Left lung (tissue), 10 donors: ENCODE measurements around the gene ZNF268. TPM values are rescaled to one million over a fixed set of nuclear protein-coding genes. Genes with fewer than 3 reads are reported as not detected.

ENCODE experiments used
- ATAC-seq: fragments of 200-7000 bp; cut with Tn5 transposase; one replicate; pipeline ENCODE4 v1.9.1; 2020; ENCODE audit warnings: moderate library complexity
- DNase-seq, 4 donors: peaks; one replicate each; pipeline ENCODE4 v3.0.0-alpha.2; 2013 to 2020
- H3K27ac ChIP-seq, 2 donors: fragments of 200-600 bp; sonication (generic) in 1 of 2; one replicate each; pipeline versions ENCODE4 v1.5.0 to v1.8.0; 2020 to 2021
- H3K27me3 ChIP-seq, 2 donors: fragments of 200-600 bp; sonication (generic) in 1 of 2; one replicate each; pipeline versions ENCODE4 v1.5.0 to v1.8.0; 2020 to 2021
- H3K36me3 ChIP-seq, 2 donors: fragments of 200-600 bp; sonication (generic) in 1 of 2; one replicate each; pipeline versions ENCODE4 v1.5.0 to v1.8.0; 2020 to 2021
- H3K4me1 ChIP-seq, 2 donors: fragments of 200-600 bp; one replicate each; pipeline ENCODE4 v1.8.0; 2021
- H3K4me3 ChIP-seq, 2 donors: fragments of 200-600 bp; sonication (generic) in 1 of 2; one replicate each; pipeline versions ENCODE4 v1.5.0 to v1.8.0; 2020 to 2021; ENCODE audit warnings: mild to moderate bottlenecking in 1 of 2
- H3K9me3 ChIP-seq, 2 donors: fragments of 200-600 bp; sonication (generic) in 1 of 2; one replicate each; pipeline versions ENCODE4 v1.5.0 to v1.8.0; 2020 to 2021
- intact Hi-C, 2 donors: fragments of 100-400 bp; cut with DNase I; formaldehyde crosslinking; loops; one replicate each; pipeline versions ENCODE4 v1.11.2 to v1.14.2; 2022
- polyA plus RNA-seq, 6 donors: library from polyadenylated mRNA; unstranded; fragments of 120-200 nt; gene quantifications; one replicate each; pipeline ENCODE4 v1.2.1, GENCODE V29; 2013; ENCODE audit not compliant: insufficient read length in 6 of 6
- total RNA-seq, 2 donors: library from RNA; stranded (reverse); fragmentation: NEBNext Ultra II Directional; extraction: Animal tissue kit (Norgen Biotek cat#: 25700); gene quantifications; one replicate each; pipeline ENCODE4 v1.2.1, GENCODE V29; 2021
- TF ChIP-seq, protein P1 (sequence below), 2 donors: fragments of 200-600 bp; sonication (generic) in 1 of 2; IDR thresholded peaks; one replicate each; pipeline versions ENCODE4 v1.5.0 to v1.8.0; 2021; ENCODE audit warnings: antibody characterized with exemption in 2 of 2
- donor health status: DM: no; HTN: yes; CAD: no.
- donor health status: DM: no; HTN: no; CAD: no.

Gene ZNF268
- total and polyA plus RNA-seq, 8 donors, result 19.2 to 31.7 (median 26.5) TPM

DNA sequence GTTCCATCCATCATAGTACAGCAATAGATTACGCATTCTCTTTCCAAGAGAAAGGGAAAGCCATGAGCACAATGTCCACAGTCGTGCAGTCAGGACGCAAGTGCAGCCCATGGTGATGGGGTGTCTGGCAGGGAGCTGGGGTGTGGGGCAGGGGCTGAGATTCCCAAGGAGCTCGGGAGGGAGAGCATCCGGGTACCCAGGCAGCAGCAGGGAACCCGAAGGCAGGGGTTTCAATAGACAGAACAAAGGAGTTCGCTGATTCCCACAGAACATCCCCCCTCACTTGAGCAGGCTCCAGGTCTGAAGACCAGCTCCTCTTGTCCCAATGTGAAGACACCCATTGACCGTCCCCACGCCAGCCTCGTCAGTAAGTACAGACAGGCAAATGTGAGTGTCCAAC lies 40.9 kb downstream of the ZNF268 start:
- TF ChIP-seq, protein P1, sequence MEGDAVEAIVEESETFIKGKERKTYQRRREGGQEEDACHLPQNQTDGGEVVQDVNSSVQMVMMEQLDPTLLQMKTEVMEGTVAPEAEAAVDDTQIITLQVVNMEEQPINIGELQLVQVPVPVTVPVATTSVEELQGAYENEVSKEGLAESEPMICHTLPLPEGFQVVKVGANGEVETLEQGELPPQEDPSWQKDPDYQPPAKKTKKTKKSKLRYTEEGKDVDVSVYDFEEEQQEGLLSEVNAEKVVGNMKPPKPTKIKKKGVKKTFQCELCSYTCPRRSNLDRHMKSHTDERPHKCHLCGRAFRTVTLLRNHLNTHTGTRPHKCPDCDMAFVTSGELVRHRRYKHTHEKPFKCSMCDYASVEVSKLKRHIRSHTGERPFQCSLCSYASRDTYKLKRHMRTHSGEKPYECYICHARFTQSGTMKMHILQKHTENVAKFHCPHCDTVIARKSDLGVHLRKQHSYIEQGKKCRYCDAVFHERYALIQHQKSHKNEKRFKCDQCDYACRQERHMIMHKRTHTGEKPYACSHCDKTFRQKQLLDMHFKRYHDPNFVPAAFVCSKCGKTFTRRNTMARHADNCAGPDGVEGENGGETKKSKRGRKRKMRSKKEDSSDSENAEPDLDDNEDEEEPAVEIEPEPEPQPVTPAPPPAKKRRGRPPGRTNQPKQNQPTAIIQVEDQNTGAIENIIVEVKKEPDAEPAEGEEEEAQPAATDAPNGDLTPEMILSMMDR (IDR thresholded peaks at IDR 0.05), result no peak
- ATAC-seq (no peak), DNase-seq (no peak)
- no peak overlapping the region for H3K4me3 ChIP-seq
- intact Hi-C loops, result no loop called here
- H3K27me3 ChIP-seq, result no peaks in the 10 kb centered on the region
- peaks cover 0 to 91% of the 10 kb centered on the region in 2 donors for H3K9me3 ChIP-seq
- no peaks in the 10 kb centered on the region for H3K36me3 ChIP-seq
- H3K4me1 ChIP-seq, result no peaks in the 10 kb centered on the region
- H3K27ac ChIP-seq, result no peak overlapping the region

DNA sequence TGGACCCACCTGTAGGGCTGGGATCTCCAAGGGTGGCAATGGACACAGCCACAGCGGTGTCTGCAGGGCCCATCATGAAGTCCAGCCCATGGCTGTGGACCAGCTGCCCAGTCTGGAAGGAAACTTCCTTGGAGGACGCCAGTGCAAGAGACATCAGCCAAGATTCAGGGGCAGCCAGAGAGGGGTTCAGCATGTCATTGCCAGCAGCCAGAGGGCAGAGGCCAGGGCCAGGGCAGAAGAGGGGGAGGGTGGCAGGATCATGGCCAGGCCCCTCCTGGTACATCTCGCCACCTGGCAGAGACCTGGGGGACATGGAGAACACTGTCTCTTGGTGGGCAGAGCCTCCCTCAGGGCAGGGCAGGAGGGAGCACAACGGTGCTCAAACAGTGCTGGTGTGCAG lies 44.2 kb downstream of the ZNF268 start:
- DNase-seq, result no peak
- TF ChIP-seq, protein P1 (IDR thresholded peaks at IDR 0.05), result no peak
- H3K27ac ChIP-seq, result no peak overlapping the region
- H3K4me1 ChIP-seq, result no peaks in the 10 kb centered on the region
- intact Hi-C loops, result no loop called here
- peaks cover 0 to 88% of the 10 kb centered on the region in 2 donors for H3K9me3 ChIP-seq
- H3K36me3 ChIP-seq, result no peaks in the 10 kb centered on the region
- ATAC-seq, result no peak
- H3K27me3 ChIP-seq, result no peaks in the 10 kb centered on the region
- no peak overlapping the region for H3K4me3 ChIP-seq

DNA sequence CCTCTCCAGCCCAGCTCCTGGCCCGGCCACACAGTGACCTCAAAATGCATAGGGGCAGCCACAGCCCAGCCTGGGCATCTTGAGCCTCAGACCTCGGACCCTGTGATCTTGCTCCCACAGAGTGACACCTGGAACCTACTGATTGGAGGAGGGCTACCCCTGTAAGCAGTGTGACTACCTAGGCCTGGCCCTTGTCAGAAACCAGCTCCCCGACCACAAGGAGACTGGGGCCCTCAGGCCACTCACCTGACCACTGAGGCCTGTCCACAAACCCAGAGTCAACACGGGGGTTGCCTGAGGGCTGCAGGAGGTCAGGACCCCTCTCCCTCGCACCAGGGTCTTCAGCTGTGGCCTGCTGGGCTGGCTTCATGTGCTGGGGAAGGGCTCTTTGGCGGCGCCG lies 45.4 kb downstream of the ZNF268 start:
- DNase-seq (no peak), ATAC-seq (no peak)
- H3K36me3 ChIP-seq, result no peaks in the 10 kb centered on the region
- H3K27ac ChIP-seq, result no peak overlapping the region
- no peaks in the 10 kb centered on the region for H3K4me1 ChIP-seq
- H3K27me3 ChIP-seq, result no peaks in the 10 kb centered on the region
- H3K4me3 ChIP-seq, result no peak overlapping the region
- H3K9me3 ChIP-seq, result peaks cover 0 to 86% of the 10 kb centered on the region in 2 donors
- TF ChIP-seq, protein P1 (IDR thresholded peaks at IDR 0.05), result no peak
- intact Hi-C loops, result no loop called here

DNA sequence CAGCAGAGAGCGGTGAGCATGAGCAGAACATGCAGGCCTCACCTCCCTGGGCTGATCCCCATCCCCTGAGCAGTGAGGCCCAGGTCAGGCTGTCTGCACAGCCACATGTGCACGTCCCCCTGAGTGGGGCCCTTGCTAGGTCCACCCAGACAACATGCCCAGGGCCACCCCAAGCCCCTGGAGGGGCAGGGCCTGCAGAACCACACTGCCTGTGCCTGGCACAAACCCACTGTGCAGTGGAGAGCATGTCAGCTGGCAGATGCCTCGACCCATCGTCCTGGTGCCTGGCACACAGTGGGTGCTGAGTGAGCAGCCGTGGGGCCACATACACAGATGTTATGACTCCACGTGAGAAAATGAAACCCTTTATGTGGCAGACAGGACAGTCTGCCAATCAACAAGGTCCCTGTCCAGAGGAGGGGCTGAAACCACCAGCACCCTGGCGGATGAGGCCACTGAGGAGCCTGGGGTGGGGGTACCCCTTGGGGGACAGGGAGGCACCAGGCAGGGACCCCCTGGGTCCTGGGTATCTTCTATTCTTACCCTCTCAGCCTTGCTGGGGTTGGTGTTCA lies 46.1 kb downstream of the ZNF268 start:
- H3K36me3 ChIP-seq, result no peaks in the 10 kb centered on the region
- no peak overlapping the region for H3K27ac ChIP-seq
- ATAC-seq (no peak), DNase-seq (no peak)
- intact Hi-C loops, result no loop called here
- peaks cover 0 to 86% of the 10 kb centered on the region in 2 donors for H3K9me3 ChIP-seq
- H3K4me3 ChIP-seq, result no peak overlapping the region
- TF ChIP-seq, protein P1 (IDR thresholded peaks at IDR 0.05), result no peak
- H3K27me3 ChIP-seq, result no peaks in the 10 kb centered on the region
- no peaks in the 10 kb centered on the region for H3K4me1 ChIP-seq

DNA sequence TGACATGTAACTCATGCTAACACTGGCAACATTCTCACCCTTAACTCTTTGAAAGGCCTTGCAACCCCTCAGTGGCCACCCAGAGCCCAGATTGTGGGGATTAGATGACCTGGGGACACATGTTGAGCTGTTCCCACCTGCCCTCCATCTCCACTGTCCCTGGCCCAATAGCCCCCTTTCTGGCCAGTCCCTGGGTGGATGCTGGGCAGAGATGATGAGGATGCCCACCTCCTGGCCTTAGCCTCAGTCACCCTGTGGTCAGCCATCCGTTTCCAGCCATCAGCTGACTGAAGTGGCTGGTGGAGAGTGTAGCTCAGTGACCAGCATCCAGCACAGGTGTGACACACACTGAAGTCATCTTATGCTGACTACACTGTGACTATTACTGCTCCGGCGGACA lies 49.7 kb downstream of the ZNF268 start:
- intact Hi-C loops, result no loop called here
- Histone ChIP-seq H3K4me3 (no peak overlapping the region), H3K27ac (no peak overlapping the region), H3K4me1 (no peaks in the 10 kb centered on the region), H3K9me3 (peaks cover 0 to 89% of the 10 kb centered on the region in 2 donors), H3K36me3 (no peaks in the 10 kb centered on the region), H3K27me3 (peaks cover 0 to 10% of the 10 kb centered on the region in 2 donors)
- DNase-seq, result no peak
- no peak for ATAC-seq
- TF ChIP-seq, protein P1 (IDR thresholded peaks at IDR 0.05), result no peak
